H1 (cell line): ENCODE results near the gene CPED1. TPM values are rescaled to one million over a fixed set of nuclear protein-coding genes. Genes with fewer than 3 reads are reported as not detected.

Experiments used
- CTCF ChIA-PET: fragments of 300-600 bp; sonication (Branson Sonifier 250); formaldehyde crosslinking; loops from one replicate; lab custom pipeline; 2021; ENCODE audit not compliant: partially characterized antibody; lab: Charles Lee
- POLR2A ChIA-PET: fragments of 300-600 bp; sonication (Branson Sonifier 250); formaldehyde crosslinking; loops from one replicate; lab custom pipeline; 2021; ENCODE audit warnings: inconsistent platforms; ENCODE audit not compliant: partially characterized antibody; lab: Charles Lee
- DNase-seq, 2 experiments: peaks; one replicate each; pipeline versions ENCODE4 v3.0.0 to v3.0.0-alpha.2; 2010 to 2022; ENCODE audit warnings: low spot score in 2 of 2, low read depth in 1 of 2, mixed read lengths in 1 of 2
- FAIRE-seq: peaks from 2 replicates; lab custom pipeline; 2011; peaks lifted over from hg19 to GRCh38; lab: Jason Lieb, UNC
- H2AFZ ChIP-seq: 2 replicates; pipeline ENCODE4 v1.8.1; 2012; ENCODE audit warnings: low read length, inconsistent platforms
- H2AK5ac ChIP-seq: 2 replicates; pipeline ENCODE4 v1.6.1; 2013; ENCODE audit warnings: low read depth, low read length
- H2BK120ac ChIP-seq: replicated peaks from 2 replicates; pipeline ENCODE3; 2013; ENCODE audit warnings: low read depth, low read length, inconsistent platforms
- H2BK12ac ChIP-seq: 2 replicates; pipeline ENCODE4 v1.6.1; 2013; ENCODE audit warnings: low read depth, low read length
- H2BK15ac ChIP-seq: 2 replicates; pipeline ENCODE4 v1.6.1; 2013; ENCODE audit warnings: low read length
- H2BK20ac ChIP-seq: 2 replicates; pipeline ENCODE4 v1.6.1; 2013; ENCODE audit warnings: low read length
- H2BK5ac ChIP-seq: 2 replicates; pipeline ENCODE4 v1.6.1; 2013; ENCODE audit warnings: low read depth, low read length
- H3K14ac ChIP-seq: 2 replicates; pipeline ENCODE4 v1.6.1; 2013; ENCODE audit warnings: inconsistent platforms; ENCODE audit not compliant: insufficient read length
- H3K18ac ChIP-seq: 2 replicates; pipeline ENCODE4 v1.6.1; 2013; ENCODE audit warnings: low read length; ENCODE audit errors: extremely low read depth
- H3K23ac ChIP-seq: 2 replicates; pipeline ENCODE4 v1.6.1; 2013; ENCODE audit warnings: inconsistent platforms; ENCODE audit not compliant: insufficient read length
- H3K23me2 ChIP-seq: 2 replicates; pipeline ENCODE4 v1.6.1; 2013; ENCODE audit warnings: low read depth, low read length
- H3K27ac ChIP-seq: 2 replicates; pipeline ENCODE4 v1.6.1; 2011; ENCODE audit warnings: low read depth, low read length, inconsistent platforms
- H3K27me3 ChIP-seq, 4 experiments: replicated peaks in 1 of 4; 1 replicate in 1 of 4; 2 replicates in 3 of 4; pipeline versions ENCODE4 v1.6.1 to v1.8.1; 2011 to 2013; ENCODE audit warnings: low read length in 3 of 4, mild to moderate bottlenecking in 3 of 4, inconsistent platforms in 2 of 4, mixed read lengths in 2 of 4, moderate library complexity in 1 of 4; ENCODE audit not compliant: control insufficient read depth in 3 of 4, insufficient read depth in 3 of 4; ENCODE audit errors: extremely low read depth in 1 of 4
- H3K36me3 ChIP-seq, 4 experiments: 2 replicates each; pipeline versions ENCODE4 v1.6.1 to v1.8.1; 2011 to 2013; ENCODE audit warnings: mild to moderate bottlenecking in 4 of 4, low read length in 3 of 4, moderate library complexity in 2 of 4, control low read depth in 1 of 4, inconsistent platforms in 1 of 4; ENCODE audit not compliant: insufficient read depth in 4 of 4, control insufficient read depth in 2 of 4
- H3K4ac ChIP-seq: replicated peaks from 2 replicates; pipeline ENCODE3; 2013; ENCODE audit warnings: low read length, low read depth, mixed read lengths, inconsistent platforms; ENCODE audit not compliant: insufficient read length
- H3K4me1 ChIP-seq, 4 experiments: replicated peaks in 1 of 4; 1 replicate in 1 of 4; 2 replicates in 3 of 4; pipeline versions ENCODE4 v1.6.1 to v1.8.1; 2011 to 2013; ENCODE audit warnings: low read length in 3 of 4, inconsistent platforms in 2 of 4, mixed read lengths in 1 of 4; ENCODE audit not compliant: insufficient read depth in 4 of 4, control insufficient read depth in 3 of 4
- H3K4me2 ChIP-seq, 2 experiments: 2 replicates each; pipeline versions ENCODE4 v1.6.1 to v1.8.1; 2011 to 2013; ENCODE audit warnings: low read depth in 2 of 2, low read length in 2 of 2, control low read depth in 1 of 2, inconsistent platforms in 1 of 2, mild to moderate bottlenecking in 1 of 2; ENCODE audit not compliant: insufficient read depth in 1 of 2
- H3K4me3 ChIP-seq, 4 experiments: fragments of 200-600, 300-600 bp in 1 of 4; sonication (generic), shearing (Covaris generic), sonication (Bioruptor Twin) in 1 of 4; 2 replicates each; pipeline versions ENCODE4 v1.5.1 to v1.8.1; 2011 to 2016; ENCODE audit warnings: low read length in 4 of 4, low read depth in 3 of 4, control low read depth in 2 of 4, inconsistent platforms in 2 of 4, mild to moderate bottlenecking in 2 of 4, mixed read lengths in 1 of 4, moderate library complexity in 1 of 4; ENCODE audit not compliant: insufficient read depth in 2 of 4; ENCODE audit errors: extremely low read depth in 1 of 4
- H3K56ac ChIP-seq: replicated peaks from 2 replicates; pipeline ENCODE3; 2013; ENCODE audit warnings: low read depth, mild to moderate bottlenecking, mixed read lengths, low read length, inconsistent platforms; ENCODE audit not compliant: insufficient read length
- H3K79me1 ChIP-seq: 2 replicates; pipeline ENCODE4 v1.6.1; 2013; ENCODE audit warnings: low read depth, low read length, control low read depth
- H3K79me2 ChIP-seq, 2 experiments: 2 replicates each; pipeline versions ENCODE4 v1.6.1 to v1.8.1; 2012 to 2013; ENCODE audit warnings: low read length in 2 of 2, mild to moderate bottlenecking in 2 of 2, inconsistent platforms in 1 of 2; ENCODE audit not compliant: insufficient read depth in 2 of 2, control insufficient read depth in 1 of 2
- H3K9ac ChIP-seq, 4 experiments: replicated peaks in 1 of 4; 1 replicate in 1 of 4; 2 replicates in 3 of 4; pipeline versions ENCODE4 v1.6.1 to v1.8.1; 2011 to 2013; ENCODE audit warnings: low read depth in 3 of 4, low read length in 3 of 4, control low read depth in 2 of 4, mild to moderate bottlenecking in 2 of 4, moderate library complexity in 2 of 4, inconsistent platforms in 1 of 4; ENCODE audit errors: extremely low read depth in 1 of 4
- H3K9me3 ChIP-seq, 2 experiments: 2 replicates each; pipeline versions ENCODE4 v1.6.1 to v1.8.1; 2012 to 2013; ENCODE audit warnings: mild to moderate bottlenecking in 2 of 2, moderate library complexity in 2 of 2, control low read depth in 1 of 2, inconsistent platforms in 1 of 2, low read depth in 1 of 2, low read length in 1 of 2, mixed read lengths in 1 of 2; ENCODE audit not compliant: insufficient read depth in 2 of 2
- H4K20me1 ChIP-seq, 2 experiments: replicated peaks in 1 of 2; 2 replicates each; pipeline versions ENCODE3 to v1.8.1; 2011 to 2013; ENCODE audit warnings: inconsistent platforms in 2 of 2, low read length in 2 of 2, mild to moderate bottlenecking in 1 of 2; ENCODE audit not compliant: insufficient read depth in 2 of 2, control insufficient read depth in 1 of 2
- H4K5ac ChIP-seq: 2 replicates; pipeline ENCODE4 v1.6.1; 2013; ENCODE audit warnings: low read length, low read depth, mixed read lengths, inconsistent platforms; ENCODE audit not compliant: insufficient read length
- H4K8ac ChIP-seq: 2 replicates; pipeline ENCODE4 v1.8.0; 2013; ENCODE audit warnings: mild to moderate bottlenecking, moderate library complexity, low read length, inconsistent platforms; ENCODE audit not compliant: insufficient read depth; ENCODE audit errors: extremely low read depth
- H4K91ac ChIP-seq: replicated peaks from 2 replicates; pipeline ENCODE3; 2013; ENCODE audit warnings: low read length, mixed read lengths, inconsistent platforms; ENCODE audit not compliant: insufficient read length
- BCL11A ChIP-seq, 2 experiments: IDR thresholded peaks; one replicate each; pipeline ENCODE4 v1.6.1; 2011; ENCODE audit warnings: low read depth in 2 of 2, low read length in 2 of 2, mild to moderate bottlenecking in 2 of 2
- BRCA1 ChIP-seq: IDR thresholded peaks from 2 replicates; pipeline ENCODE4 v1.6.1; 2012; ENCODE audit warnings: low read depth, low read length, improper control_type of control experiment
- CBX5 ChIP-seq: fragments of 300-800, 300-1000 bp; sonication (generic); IDR thresholded peaks from 2 replicates; pipeline ENCODE4 v1.7.1; 2016; ENCODE audit warnings: antibody characterized with exemption, low read length, low read depth
- POLR2AphosphoS5 ChIP-seq: IDR thresholded peaks from 2 replicates; pipeline ENCODE4 v1.6.1; 2011; ENCODE audit warnings: low read depth, low read length
- RBBP5 ChIP-seq: IDR thresholded peaks from 2 replicates; pipeline ENCODE4 v1.7.1; 2012; ENCODE audit warnings: low read depth, mild to moderate bottlenecking, inconsistent platforms, low read length, moderate library complexity, borderline replicate concordance
- RFX5 ChIP-seq: IDR thresholded peaks from 2 replicates; pipeline ENCODE4 v1.6.1; 2011; ENCODE audit warnings: low read depth, low read length, improper control_type of control experiment, borderline replicate concordance
- SP2 ChIP-seq: IDR thresholded peaks from 2 replicates; pipeline ENCODE4 v1.6.1; 2012; ENCODE audit warnings: mild to moderate bottlenecking, low read length, inconsistent platforms
- YY1 ChIP-seq: IDR thresholded peaks from 2 replicates; pipeline ENCODE4 v1.6.1; 2011; ENCODE audit warnings: low read depth, mild to moderate bottlenecking, low read length
- WGBS, 2 experiments: shearing (Covaris generic) in 1 of 2; methylation state at CpG; one replicate each; pipeline versions ENCODE4 v1.1.6 to v1.1.7; 2013 to 2015; ENCODE audit warnings: low lambda C conversion rate in 2 of 2, mixed read lengths in 2 of 2, inconsistent platforms in 1 of 2, low coverage in 1 of 2, missing lambda C conversion rate in 1 of 2; ENCODE audit not compliant: insufficient replicate concordance in 2 of 2, insufficient coverage in 1 of 2, insufficient read length in 1 of 2; ENCODE audit errors: extremely low coverage in 1 of 2, missing lambda C conversion rate in 1 of 2; 5-methylcytosine and 5-hydroxymethylcytosine counted together
- polyA plus RNA-seq, 7 experiments: library from polyadenylated mRNA; depleted of rRNA in 3 of 7; stranded (reverse) in 5 of 7; unstranded in 2 of 7; fragments of >200 nt in 5 of 7; fragments of 200-250 nt in 2 of 7; gene quantifications; 1 replicate in 5 of 7; 2 replicates in 1 of 7; 4 replicates in 1 of 7; pipeline versions ENCODE4 v1.2.1 to v1.2.3, GENCODE V29; 2011 to 2013; ENCODE audit warnings: missing spikeins in 2 of 7, mixed read lengths in 2 of 7
- total RNA-seq: library from RNA; stranded (reverse); fragmentation: NEBNext Ultra II Directional; extraction: Animal tissue kit (Norgen Biotek cat#: 25700); gene quantifications from 2 replicates; pipeline ENCODE4 v1.2.1, GENCODE V29; 2021

Gene CPED1
- total and polyA plus RNA-seq, 2 of the 8 experiments (the other 6 are each of a cell fraction or from before 2014, with no cell fraction given) = 0.08 to 0.39 TPM

DNA sequence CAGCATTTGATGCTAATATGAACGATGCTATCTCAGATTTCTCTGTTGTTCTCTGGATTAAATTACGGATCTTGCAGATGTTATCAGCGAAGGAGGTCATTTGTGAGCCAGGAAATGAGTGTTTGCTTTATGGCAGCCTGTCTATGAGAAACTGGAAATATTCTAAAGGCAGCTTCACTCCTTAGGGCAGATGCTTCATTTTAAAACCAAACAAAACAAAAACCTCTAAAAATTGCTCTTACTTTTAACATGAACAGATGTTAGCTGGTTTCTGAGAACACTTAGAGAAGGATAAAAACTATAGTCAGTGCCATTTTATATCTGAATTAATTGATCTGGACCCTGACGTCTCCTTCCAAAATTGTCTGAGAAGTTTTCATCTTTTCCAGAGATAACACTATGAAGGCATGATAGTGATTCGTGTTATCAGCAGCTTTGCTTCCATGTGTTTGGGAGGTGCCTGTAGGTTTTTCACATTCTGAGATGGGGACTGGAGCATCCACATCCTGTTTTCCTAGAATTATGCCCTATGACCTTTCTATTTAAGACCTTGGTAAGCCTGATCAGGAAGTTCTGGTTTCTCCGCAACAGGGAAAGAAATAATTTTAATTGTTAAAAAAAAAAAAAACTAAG lies 53.1 kb downstream of the CPED1 start:
- Histone ChIP-seq H2BK12ac (no peak overlapping the region), H2BK15ac (no peak overlapping the region), H3K23me2 (no peaks in the 10 kb centered on the region), H3K79me1 (no peaks in the 10 kb centered on the region), H3K4ac (no peak overlapping the region), H3K36me3 (no peaks in the 10 kb centered on the region), H3K18ac (no peak overlapping the region), H3K56ac (no peak overlapping the region), H2BK120ac (no peak overlapping the region), H4K8ac (no peak overlapping the region), H2AK5ac (no peak overlapping the region), H3K9ac (no peak overlapping the region), H3K14ac (no peak overlapping the region), H2BK20ac (no peak overlapping the region), H4K91ac (no peak overlapping the region), H2AFZ (no peak overlapping the region), H4K20me1 (no peaks in the 10 kb centered on the region), H3K27me3 (no peaks in the 10 kb centered on the region), H3K23ac (no peak overlapping the region), H3K9me3 (no peaks in the 10 kb centered on the region), H4K5ac (no peak overlapping the region), H3K4me2 (no peak overlapping the region)
- DNase-seq = no peak
- ChIA-PET POLR2A (no interaction called here), CTCF (interaction anchor here (0.6 to 2.3 kb wide), 2 partner anchors 17 to 431 kb away, joined by 4 read pairs; no protein-coding TSS in a partner anchor)
- 91% methylated on average over 6 of the region's 6 CpGs; no CpG with 5 or more reads in 1 of the 2 experiments for WGBS, 2 experiments
- TF ChIP-seq BRCA1 (no peak), RBBP5 (no peak), BCL11A (IDR thresholded peaks at IDR 0.05; ENCODE audit: low read depth in 2 of 2, low read length in 2 of 2) (no peak), YY1 (no peak), SP2 (no peak), RFX5 (no peak), CBX5 (no peak), POLR2AphosphoS5 (no peak)
- TF ChIP-seq, all 59 proteins: peak for 0
- FAIRE-seq = no peak
- Histone ChIP-seq H3K27ac (no peak overlapping the region), H3K79me2 (no peaks in the 10 kb centered on the region), H2BK5ac (no peak overlapping the region), H3K4me3 (no peak overlapping the region), H3K4me1 (no peaks in the 10 kb centered on the region)
